GM10266 (cell line): ENCODE data around the gene STAT5B.

Experiments
- DNase-seq: peaks from one replicate; pipeline ENCODE4 v3.0.0; 2012; ENCODE audit errors: extremely low spot score
- CTCF ChIP-seq: IDR thresholded peaks from 2 replicates; pipeline ENCODE4 v1.5.1; 2012; ENCODE audit warnings: mild to moderate bottlenecking, low read depth; ENCODE audit not compliant: control insufficient read depth, insufficient read depth; ENCODE audit errors: missing control alignments

Gene STAT5B

GRCh38 chr17:42202159-42202558, 74.0 kb downstream of the STAT5B start:
- no peak for TF ChIP-seq CTCF
- no peak for DNase-seq

- no peak for TF ChIP-seq CTCF
- DNase-seq, result no peak
Measured at GRCh38 chr17:42201458-42201772, 74.8 kb downstream of the STAT5B start.

- DNase-seq, result no peak
- no peak for TF ChIP-seq CTCF
Measured at GRCh38 chr17:42200706-42201457, 75.3 kb downstream of the STAT5B start.

GRCh38 chr17:42199416-42200011, 76.7 kb downstream of the STAT5B start:
- no peak for TF ChIP-seq CTCF

GRCh38 chr17:42198897-42199296, 77.3 kb downstream of the STAT5B start:
- no peak for DNase-seq
- no peak for TF ChIP-seq CTCF

More at GRCh38 chr17:42199416-42200011, 76.7 kb downstream of the STAT5B start:
- no peak for DNase-seq

- no peak for DNase-seq
- TF ChIP-seq CTCF, result no peak
Measured at GRCh38 chr17:42197564-42198156, 78.5 kb downstream of the STAT5B start.
